Endothelial cell of umbilical vein (primary cell): ENCODE results near the gene MCM8.

Experiments used
- CTCF ChIP-seq, 2 donors: IDR thresholded peaks; 1 replicate in 1 of 2; 2 replicates in 1 of 2; pipeline ENCODE4 v1.5.1; 2011; ENCODE audit warnings: low read length in 2 of 2, mild to moderate bottlenecking in 2 of 2, moderate library complexity in 2 of 2, control low read depth in 1 of 2, inconsistent platforms in 1 of 2, low read depth in 1 of 2; ENCODE audit not compliant: insufficient read depth in 1 of 2; ENCODE audit errors: extremely low read depth in 1 of 2
- FOS ChIP-seq: IDR thresholded peaks from 2 replicates; pipeline ENCODE4 v1.6.1; 2011; ENCODE audit warnings: mild to moderate bottlenecking, low read length, moderate library complexity, borderline replicate concordance; ENCODE audit not compliant: insufficient read depth
- JUN ChIP-seq: IDR thresholded peaks from 2 replicates; pipeline ENCODE4 v1.6.1; 2011; ENCODE audit warnings: borderline replicate concordance, low read depth; ENCODE audit not compliant: insufficient read length, insufficient read depth
- MAX ChIP-seq: IDR thresholded peaks from 2 replicates; pipeline ENCODE4 v1.6.1; 2011; ENCODE audit not compliant: insufficient read depth, insufficient read length
- MYC ChIP-seq: IDR thresholded peaks from one replicate; pipeline ENCODE4 v1.6.1; 2011; ENCODE audit warnings: mild to moderate bottlenecking, low read depth, low read length
- POLR2A ChIP-seq: IDR thresholded peaks from 2 replicates; pipeline ENCODE4 v1.6.1; 2012; ENCODE audit warnings: low read depth, mild to moderate bottlenecking, control low read depth, low read length
- POLR2AphosphoS5 ChIP-seq: IDR thresholded peaks from 2 replicates; pipeline ENCODE4 v1.6.1; 2012; ENCODE audit warnings: low read depth, mild to moderate bottlenecking, control low read depth, low read length, moderate library complexity; ENCODE audit not compliant: insufficient read depth

- TF ChIP-seq MYC: no peak
- TF ChIP-seq CTCF (IDR thresholded peaks at IDR 0.05; ENCODE audit: extremely low read depth in 1 of 2, insufficient read depth in 1 of 2, low read depth in 1 of 2, low read length in 2 of 2): no peak
- TF ChIP-seq POLR2A: no peak
- TF ChIP-seq FOS: no peak
- no peak for TF ChIP-seq POLR2AphosphoS5
- TF ChIP-seq JUN: no peak
- no peak for TF ChIP-seq MAX
Observed at GRCh38 chr20:5977975-5978374, 27.5 kb downstream of the MCM8 start.
